Body of pancreas (tissue), 4 donors: Measurements from ENCODE around the gene PTGR2.

Experiments used
- CTCF ChIP-seq, 7 experiments: fragments of 450-650 bp in 4 of 7; fragments of 200-600 bp in 3 of 7; sonication (generic) in 3 of 7; IDR thresholded peaks; one replicate each; pipeline ENCODE4 v1.5.1; 2016 to 2019; ENCODE audit warnings: antibody characterized with exemption in 7 of 7
- POLR2A ChIP-seq, 3 donors: fragments of 450-650 bp; IDR thresholded peaks; one replicate each; pipeline ENCODE4 v1.6.1; 2016; ENCODE audit warnings: antibody characterized with exemption in 3 of 3, mild to moderate bottlenecking in 2 of 3

GRCh38 chr14:73843296-73843695, 8.3 kb upstream of the PTGR2 start:
- no peak for TF ChIP-seq CTCF (IDR thresholded peaks at IDR 0.05)
- no peak for TF ChIP-seq POLR2A (IDR thresholded peaks at IDR 0.05)
